Left ventricle myocardium inferior (tissue), 1 donor: ENCODE results near the gene SORBS2. TPM values are rescaled to one million over a fixed set of nuclear protein-coding genes. Genes with fewer than 3 reads are reported as not detected.

Experiments used
- DNase-seq: peaks from one replicate; pipeline ENCODE4 v3.0.0-alpha.2; 2020
- H3K27ac ChIP-seq: fragments of 200-600 bp; replicated peaks from 2 replicates; pipeline ENCODE4 v1.8.0; 2021
- H3K27me3 ChIP-seq: fragments of 200-600 bp; 2 replicates; pipeline ENCODE4 v1.8.0; 2021; ENCODE audit warnings: low read depth
- H3K36me3 ChIP-seq: fragments of 200-600 bp; 2 replicates; pipeline ENCODE4 v1.8.0; 2021
- H3K4me1 ChIP-seq: fragments of 200-600 bp; 2 replicates; pipeline ENCODE4 v1.8.0; 2021
- H3K4me3 ChIP-seq: fragments of 200-600 bp; 2 replicates; pipeline ENCODE4 v1.8.0; 2021; ENCODE audit warnings: mild to moderate bottlenecking, moderate library complexity
- H3K9me3 ChIP-seq: fragments of 200-600 bp; replicated peaks from 2 replicates; pipeline ENCODE4 v1.8.0; 2021
- intact Hi-C: fragments of 100-400 bp; cut with micrococcal nuclease; formaldehyde crosslinking; loops from one replicate; pipeline ENCODE4 v1.11.0; 2022
- total RNA-seq: library from RNA; stranded (reverse); fragmentation: NEBNext Ultra II Directional; extraction: Animal tissue kit (Norgen Biotek cat#: 25700); gene quantifications from one replicate; pipeline ENCODE4 v1.2.1, GENCODE V29; 2021
- TF ChIP-seq, protein P1 (sequence below): fragments of 200-600 bp; IDR thresholded peaks from 2 replicates; pipeline ENCODE4 v1.8.0; 2021; ENCODE audit warnings: antibody characterized with exemption, mild to moderate bottlenecking, borderline replicate concordance
- donor health status: DM: no; HTN: yes; CAD: no; lungs with severe emphysema.

SORBS2 gene
- total RNA-seq, 1 donor from 2014 or later: 1,282 TPM

GRCh38 chr4:185840953-185841352 lies 29.0 kb upstream of the SORBS2 start:
- intact Hi-C loops: no loop called here
- H3K4me3 ChIP-seq: no peak overlapping the region
- H3K9me3 ChIP-seq: no peaks in the 10 kb centered on the region
- H3K36me3 ChIP-seq: no peaks in the 10 kb centered on the region
- peak overlapping the region; percentile 88 for H3K27ac ChIP-seq
- TF ChIP-seq, protein P1, sequence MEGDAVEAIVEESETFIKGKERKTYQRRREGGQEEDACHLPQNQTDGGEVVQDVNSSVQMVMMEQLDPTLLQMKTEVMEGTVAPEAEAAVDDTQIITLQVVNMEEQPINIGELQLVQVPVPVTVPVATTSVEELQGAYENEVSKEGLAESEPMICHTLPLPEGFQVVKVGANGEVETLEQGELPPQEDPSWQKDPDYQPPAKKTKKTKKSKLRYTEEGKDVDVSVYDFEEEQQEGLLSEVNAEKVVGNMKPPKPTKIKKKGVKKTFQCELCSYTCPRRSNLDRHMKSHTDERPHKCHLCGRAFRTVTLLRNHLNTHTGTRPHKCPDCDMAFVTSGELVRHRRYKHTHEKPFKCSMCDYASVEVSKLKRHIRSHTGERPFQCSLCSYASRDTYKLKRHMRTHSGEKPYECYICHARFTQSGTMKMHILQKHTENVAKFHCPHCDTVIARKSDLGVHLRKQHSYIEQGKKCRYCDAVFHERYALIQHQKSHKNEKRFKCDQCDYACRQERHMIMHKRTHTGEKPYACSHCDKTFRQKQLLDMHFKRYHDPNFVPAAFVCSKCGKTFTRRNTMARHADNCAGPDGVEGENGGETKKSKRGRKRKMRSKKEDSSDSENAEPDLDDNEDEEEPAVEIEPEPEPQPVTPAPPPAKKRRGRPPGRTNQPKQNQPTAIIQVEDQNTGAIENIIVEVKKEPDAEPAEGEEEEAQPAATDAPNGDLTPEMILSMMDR: no peak
- no peak for DNase-seq
- H3K4me1 ChIP-seq: peaks cover 44% of the 10 kb centered on the region
- no peaks in the 10 kb centered on the region for H3K27me3 ChIP-seq

GRCh38 chr4:185840201-185840600 lies 28.2 kb upstream of the SORBS2 start:
- no peaks in the 10 kb centered on the region for H3K27me3 ChIP-seq
- TF ChIP-seq, protein P1: no peak
- H3K4me3 ChIP-seq: no peak overlapping the region
- H3K27ac ChIP-seq: peak overlapping the region; percentile 88
- intact Hi-C loops: no loop called here
- no peaks in the 10 kb centered on the region for H3K9me3 ChIP-seq
- no peak for DNase-seq
- H3K36me3 ChIP-seq: no peaks in the 10 kb centered on the region
- peaks cover 44% of the 10 kb centered on the region for H3K4me1 ChIP-seq

DNA sequence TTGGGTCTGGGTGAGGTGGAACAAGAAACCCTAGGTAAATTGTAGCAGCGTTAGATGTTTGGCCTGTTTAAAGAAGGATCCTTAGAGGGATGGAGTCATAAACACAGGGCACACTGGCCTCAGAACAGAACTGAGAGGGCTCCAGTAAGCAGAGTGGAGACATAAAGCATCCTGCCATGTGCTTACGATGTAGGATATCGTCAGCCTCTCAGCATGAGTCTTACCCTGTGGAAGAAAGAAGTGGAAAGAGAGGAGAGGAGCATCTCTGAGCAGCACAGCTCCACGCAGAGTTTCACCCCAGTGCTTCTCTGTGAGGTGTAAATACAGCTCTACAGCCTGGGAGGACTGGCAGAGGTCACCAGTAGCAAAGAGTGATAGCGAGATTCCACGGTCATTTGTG lies 27.8 kb upstream of the SORBS2 start:
- TF ChIP-seq, protein P1: no peak
- Histone ChIP-seq H3K4me1 (peaks cover 44% of the 10 kb centered on the region), H3K9me3 (no peaks in the 10 kb centered on the region), H3K27me3 (no peaks in the 10 kb centered on the region), H3K36me3 (no peaks in the 10 kb centered on the region), H3K4me3 (no peak overlapping the region), H3K27ac (peak overlapping the region; percentile 88)
- intact Hi-C loops: no loop called here
- DNase-seq: no peak

DNA sequence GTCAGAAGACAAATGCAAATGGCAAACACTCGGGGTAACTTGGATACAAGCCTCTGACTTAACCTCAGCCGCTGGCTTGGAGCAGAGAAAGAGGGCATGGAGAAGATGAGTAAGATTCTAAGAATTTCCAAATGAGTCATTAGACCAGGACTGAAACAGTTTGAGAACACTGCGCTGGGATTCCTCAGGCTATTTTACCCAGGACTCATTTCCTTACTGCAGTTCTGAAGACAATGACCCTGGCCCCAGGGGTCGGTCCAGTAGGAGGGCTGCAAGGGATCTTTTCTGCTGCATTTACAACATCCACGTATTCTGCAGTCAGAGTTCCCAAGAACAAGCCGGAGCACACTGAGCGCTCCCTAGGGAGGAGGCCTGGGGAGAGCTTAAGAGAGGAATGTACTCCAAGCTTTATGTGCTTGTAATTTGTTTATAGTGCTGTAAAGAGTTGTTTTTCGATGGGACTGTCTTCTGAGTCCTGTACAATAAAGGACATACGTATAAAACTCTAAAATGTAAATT lies 27.3 kb upstream of the SORBS2 start:
- DNase-seq: peak; percentile 48
- Histone ChIP-seq H3K4me3 (peak overlapping the region; percentile 4), H3K36me3 (no peaks in the 10 kb centered on the region), H3K9me3 (no peaks in the 10 kb centered on the region), H3K4me1 (peaks cover 44% of the 10 kb centered on the region), H3K27me3 (no peaks in the 10 kb centered on the region), H3K27ac (peak overlapping the region; percentile 88)
- TF ChIP-seq, protein P1: no peak
- intact Hi-C loops: no loop called here

- Histone ChIP-seq H3K4me3 (peak overlapping the region; percentile 4), H3K27ac (peak overlapping the region; percentile 88), H3K27me3 (no peaks in the 10 kb centered on the region), H3K36me3 (no peaks in the 10 kb centered on the region), H3K4me1 (peaks cover 45% of the 10 kb centered on the region), H3K9me3 (no peaks in the 10 kb centered on the region)
- no peak for DNase-seq
- intact Hi-C loops: no loop called here
- TF ChIP-seq, protein P1: peak; percentile 34
These were observed 26.7 kb upstream of the SORBS2 start for GRCh38 chr4:185838514-185839193.
